HK-2 (cell line): ENCODE results near the gene CD24.
A peak's percentile ranks its signal among the peaks of the same experiment; 100 is the strongest.

Experiments used
- DNase-seq: peaks from one replicate; pipeline ENCODE4 v3.0.0-alpha.2; 2018; ENCODE audit not compliant: unreplicated experiment

The CD24 gene

DNA sequence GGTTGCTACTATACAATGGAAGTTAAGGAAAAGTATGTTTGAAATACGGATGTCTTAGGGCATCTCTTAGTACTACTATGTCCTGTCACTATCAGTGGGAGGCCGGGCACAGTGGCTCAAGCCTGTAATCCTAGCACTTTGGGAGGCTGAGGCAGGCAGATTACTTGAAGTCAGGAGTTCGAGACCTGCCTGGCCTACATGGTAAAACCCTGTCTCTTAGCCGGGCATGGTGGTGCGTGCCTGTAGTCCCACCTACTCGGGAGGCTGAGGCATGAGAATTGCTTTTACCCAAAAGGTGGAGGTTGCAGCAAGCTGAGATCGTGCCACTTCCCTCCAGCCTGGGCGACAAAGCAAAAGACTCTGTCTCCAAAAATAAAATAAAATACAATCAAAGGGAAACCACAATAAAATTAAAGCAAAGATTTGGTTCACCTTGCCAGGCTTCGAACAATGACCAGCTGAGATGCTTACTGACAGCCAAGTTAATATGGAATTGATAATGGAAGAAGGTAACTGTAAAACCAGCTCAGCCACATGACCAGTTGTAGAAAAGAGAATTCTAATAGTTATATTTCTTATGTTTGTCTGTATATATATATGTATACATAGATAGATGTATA is 6.5 kb downstream of the CD24 start:
- DNase-seq = no peak

DNA sequence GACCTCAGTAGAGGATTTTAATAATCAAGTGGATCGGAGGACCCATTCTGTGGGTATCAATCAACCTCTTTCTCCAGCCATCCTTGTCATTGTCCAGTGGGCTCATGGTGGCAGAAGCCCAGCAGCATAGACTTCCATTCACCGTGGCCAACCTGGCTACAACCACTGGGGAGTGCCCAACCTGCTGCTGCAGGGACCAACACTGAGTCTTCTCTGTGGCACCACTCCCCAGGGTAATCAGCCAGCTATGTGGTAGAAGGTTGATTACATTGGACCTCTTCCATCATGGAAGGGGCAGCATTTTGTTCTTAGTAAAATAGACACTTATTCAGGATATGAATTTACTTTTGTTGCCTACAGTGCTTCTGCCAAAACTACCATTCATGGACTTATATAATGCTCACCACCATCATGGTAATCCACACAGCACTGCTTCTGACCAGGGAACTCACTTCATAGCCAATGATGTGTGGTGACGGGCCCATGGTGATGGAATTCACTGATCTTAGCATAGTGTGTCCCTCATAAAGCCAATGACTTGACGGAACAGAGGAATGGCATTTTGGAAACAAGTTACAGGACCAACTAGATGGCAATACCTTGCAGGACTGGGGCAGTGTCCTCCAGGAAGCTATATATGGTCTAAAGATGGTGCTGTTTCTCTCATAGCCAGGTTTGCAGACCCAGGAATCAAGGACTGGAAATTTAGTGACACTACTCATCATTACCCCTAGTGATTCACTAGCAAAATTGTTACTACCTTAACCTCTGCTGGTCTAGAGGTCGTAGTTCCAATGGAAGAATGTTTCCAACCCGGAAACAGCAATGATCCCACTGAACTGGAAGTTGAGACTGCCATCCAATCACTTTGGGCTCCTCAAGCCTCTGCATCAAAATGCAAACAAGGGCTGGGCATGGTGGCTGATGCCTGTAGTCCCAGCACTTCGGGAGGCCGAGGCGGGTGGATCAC is 7.6 kb downstream of the CD24 start:
- DNase-seq = no peak

DNA sequence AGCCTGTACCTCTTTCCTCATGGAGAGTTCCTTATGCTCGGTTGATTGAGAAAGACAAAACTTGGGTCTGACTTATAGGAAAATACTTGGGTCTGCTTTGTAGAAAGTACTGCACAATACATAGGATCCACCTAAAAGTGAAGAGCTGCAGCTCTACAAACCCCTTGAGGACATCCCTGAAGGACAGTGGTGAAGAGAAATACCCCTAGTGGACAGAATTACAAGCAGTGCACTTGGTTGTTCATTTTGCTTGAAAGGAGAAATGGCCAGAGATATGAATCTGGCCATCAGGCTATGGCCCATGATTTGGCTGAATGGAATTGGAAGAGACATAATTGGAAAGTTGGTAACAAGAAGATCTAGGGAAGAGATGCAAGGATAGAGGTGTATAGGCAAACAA is 8.3 kb downstream of the CD24 start:
- DNase-seq = no peak

DNA sequence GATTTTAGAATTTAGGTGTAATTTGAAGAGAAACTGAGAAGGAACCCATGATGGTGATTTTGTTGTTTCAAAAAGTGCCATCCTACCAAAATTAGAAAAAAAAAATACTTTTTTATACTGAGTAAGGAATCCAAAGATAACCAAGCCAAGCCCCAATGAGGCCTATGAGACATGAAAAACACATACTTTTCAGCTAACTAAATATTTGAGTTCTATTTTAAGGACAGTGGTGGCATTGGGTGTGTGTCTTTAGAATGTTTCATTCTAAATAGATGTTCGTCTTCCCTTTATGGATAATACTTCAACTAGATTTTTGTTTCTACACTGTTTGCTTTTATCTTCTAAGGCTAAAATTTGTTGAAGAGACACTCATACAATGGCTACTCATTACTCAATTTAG is 9.6 kb downstream of the CD24 start:
- DNase-seq = no peak

DNA sequence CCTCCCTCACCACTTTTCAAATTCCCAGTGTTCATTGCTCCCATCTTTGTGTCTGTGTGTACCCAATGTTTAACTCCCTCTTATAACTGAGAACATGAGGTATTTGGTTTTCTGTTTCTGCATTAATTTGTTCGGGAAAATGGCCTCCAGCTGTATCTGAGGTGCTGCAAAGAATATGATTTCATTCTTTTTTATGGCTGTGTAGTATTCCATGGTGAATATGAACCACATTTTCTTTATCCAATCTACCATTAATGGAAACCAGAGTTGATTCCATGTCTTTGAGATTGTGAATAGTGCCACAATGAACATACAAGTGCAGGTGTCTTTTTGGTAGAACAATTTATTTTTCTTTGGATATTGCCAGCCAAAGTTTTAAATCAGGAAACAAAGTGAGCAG is 10.4 kb downstream of the CD24 start:
- no peak for DNase-seq

DNA sequence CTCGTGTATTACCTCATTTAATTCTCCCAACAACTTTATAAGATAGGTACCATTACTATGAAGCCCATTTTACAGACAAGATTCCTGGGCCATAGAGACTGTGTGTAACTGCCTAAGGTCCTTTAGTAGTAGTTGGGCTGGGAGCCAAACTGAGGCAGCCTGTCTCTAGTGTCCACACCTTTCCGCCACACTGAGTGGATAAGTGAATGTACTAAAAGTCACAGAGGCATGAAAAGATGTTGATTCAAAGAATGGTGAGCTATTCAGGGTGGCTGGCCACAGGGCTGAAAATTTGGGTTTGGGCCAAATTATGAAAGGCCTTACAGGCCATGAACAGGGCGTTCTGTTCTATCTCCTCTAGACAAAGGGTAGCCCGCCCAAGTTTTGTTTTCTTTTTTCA is 11.0 kb downstream of the CD24 start:
- peak; percentile 21 for DNase-seq

DNA sequence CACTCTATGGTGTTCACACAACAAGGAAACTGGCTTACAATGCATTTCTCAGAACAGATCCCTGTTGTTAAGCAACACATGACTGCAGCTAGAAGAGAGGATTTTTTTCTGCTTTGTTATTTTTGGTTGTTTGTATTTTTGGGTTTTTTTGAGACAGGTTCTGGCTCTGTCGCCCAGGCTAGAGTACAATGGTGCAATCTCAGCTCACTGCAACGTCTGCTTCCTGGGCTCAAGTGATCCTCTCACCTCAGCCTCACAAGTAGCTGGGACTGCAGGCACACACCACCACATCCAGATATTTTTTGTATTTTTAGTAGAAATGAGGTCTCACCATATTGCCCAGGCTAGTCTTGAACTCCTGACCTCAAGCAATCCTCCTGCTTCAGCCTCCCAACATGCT is 12.7 kb downstream of the CD24 start:
- DNase-seq = no peak

DNA sequence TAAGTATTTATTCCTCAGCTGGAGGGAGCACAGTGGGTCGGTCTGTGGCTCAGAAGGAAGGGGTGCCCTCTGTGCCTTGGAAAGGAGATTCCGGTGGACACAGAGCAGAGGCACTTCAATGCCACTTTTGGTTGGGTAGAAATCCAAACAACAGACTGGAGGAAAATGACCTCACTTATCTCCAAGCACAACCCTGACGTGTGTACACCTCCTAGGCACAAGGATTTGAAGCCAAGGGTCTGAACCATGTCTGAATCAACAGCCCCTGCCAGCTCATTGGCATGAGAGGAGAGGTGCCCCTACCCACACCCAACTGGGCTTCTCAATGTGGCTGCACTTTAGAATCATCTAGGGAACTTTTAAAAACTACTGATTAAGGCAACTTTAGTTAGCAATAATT is 13.4 kb downstream of the CD24 start:
- DNase-seq = no peak

DNA sequence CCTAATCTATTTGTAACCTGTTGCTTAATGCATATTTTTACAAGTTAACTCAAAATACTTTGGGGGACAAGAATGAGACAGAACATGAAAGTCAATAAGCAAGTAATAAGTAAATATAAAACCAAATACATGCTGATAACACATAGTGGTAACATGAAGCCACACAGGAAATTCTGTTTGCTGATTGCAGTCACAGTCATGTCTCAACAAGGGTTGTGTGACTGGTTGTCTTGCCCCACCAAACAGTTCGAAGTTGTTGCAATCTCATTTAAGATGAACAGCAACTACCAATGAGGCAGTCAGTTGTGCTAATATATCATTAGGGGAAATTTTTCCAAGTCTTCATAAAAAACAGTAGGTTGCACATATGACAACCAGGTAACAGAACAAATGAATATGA is 14.5 kb downstream of the CD24 start:
- DNase-seq = no peak

DNA sequence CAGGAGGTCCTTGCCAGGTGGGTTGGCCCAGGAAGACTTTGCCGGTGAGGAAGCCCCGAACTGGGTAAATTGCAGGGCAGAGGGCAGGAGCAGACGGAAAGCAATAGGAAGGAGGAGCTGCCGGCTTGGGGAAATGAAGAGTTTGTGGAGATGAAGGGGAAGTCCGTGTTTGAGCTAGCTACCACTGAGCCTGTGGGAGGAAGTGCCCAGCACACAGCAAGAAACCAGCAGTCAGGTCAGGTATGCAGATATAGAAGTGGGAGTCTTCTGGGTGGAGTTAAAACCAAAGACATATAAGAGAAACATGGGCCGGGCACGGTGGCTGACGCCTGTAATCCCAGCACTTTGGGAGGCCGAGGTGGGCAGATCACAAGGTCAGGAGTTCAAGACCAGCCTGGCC is 34.7 kb downstream of the CD24 start:
- no peak for DNase-seq

DNA sequence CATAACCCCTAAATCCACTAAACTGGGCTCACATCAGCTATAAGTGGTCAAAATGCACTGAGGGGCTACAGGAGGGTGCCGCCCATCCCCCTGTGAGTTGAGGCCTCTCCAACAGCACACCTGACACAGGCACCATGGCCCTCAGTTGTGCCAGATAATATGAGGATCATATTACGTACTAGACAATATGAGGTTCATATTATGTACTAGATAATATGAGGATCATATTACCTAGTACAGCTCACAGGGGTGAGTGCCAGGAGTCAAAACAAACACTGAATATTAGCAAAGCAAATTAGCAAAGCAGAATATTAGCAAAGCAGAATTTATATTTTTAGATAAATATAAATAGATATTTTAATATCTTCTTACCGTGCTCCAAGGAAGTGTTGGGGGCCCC is 35.3 kb downstream of the CD24 start:
- no peak for DNase-seq

DNA sequence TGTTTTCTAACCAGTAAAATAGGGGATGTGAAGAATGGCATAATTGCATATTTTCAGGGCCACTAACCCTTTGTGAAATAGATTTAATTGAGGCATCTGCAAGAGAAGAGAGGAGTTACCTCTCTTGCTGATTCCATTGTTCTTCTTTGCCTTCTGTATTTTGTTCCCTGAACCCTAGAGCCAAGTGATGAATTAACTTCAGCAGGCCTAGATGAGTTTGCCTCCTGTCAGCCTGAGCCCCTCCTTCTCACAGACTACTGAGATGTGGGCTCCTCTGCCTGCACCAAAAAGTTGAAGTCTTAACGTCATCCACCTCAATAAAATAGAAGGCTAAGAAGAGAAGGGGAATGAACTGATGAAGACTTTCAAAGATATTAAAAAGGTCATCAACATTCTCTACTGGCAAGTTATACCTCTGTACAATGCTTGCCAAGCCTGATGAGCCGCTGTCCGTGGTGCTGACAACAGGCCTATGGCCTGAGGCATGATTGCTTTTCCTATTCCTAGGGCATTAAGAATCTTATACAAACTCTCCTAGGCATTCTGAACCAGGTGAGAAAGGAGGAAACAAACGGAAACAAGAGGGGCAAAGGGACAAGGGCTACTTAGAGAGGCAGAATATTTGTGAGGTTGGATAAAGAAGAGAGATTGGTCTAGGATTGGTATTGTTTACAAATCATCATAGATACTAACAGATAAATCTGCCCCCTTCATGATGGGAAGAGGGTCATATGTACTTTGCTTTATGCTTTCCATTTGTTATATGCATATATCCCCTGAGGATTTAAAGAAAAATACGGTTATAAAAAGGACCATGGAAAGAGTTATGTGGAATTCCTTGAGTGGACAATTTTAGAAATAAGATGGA is 46.8 kb downstream of the CD24 start:
- peak; percentile 50 for DNase-seq

DNA sequence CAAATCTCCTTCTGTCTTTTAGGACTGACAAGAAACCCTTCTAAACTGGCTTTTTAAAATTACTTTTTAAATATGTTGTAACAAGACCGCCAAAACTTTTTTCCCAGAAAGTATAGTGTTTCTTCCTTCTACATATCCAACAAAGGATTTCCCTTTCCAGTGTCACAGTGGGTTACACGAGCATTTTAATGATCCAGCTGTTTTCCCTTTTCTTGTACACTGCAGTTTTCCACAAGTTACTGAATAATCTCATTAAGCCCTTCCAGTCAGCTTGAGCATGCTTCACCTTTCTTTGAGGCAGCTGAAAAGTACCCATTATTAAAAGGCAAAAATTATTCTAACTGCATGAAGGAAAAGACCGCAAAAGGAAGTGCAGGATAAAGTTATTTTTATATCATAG is 48.6 kb downstream of the CD24 start:
- DNase-seq = no peak

DNA sequence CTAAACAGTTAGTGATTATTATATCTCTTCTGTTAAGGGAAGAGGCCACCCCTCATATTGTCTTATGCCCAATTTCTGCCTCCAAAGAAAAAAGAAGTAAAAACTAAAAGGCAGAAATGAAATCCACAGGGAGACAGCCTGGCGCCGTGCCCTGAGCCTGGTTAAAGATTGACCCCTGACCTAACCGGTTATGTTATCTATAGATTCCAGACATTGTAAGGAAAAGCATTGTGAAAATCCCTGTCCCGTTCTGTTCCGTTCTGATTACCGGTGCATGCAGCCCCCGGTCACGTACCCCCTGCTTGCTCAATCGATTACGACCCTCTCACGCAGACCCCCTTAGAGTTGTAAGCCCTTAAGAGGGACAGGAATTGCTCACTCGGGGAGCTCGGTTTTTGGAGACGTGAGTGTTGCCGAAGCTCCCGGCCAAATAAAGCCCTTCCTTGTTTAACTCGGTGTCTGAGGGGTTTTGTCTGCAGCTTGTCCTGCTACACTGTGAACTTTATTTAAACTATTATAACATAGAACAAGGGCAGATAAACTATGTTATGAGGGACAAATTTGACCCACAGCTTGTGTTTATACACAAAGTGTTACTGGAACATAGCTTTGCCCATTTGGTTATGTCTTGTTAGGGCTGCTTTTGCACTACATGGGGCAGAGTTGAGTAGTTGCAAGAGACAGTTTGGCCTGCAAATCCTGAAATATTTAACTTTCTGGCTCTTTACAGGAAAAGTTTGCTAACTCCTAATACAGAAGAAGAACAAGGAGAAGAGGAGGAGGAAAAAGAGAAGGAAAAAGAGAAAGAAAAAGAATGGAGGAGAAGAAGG is 49.6 kb downstream of the CD24 start:
- peak; percentile 14 for DNase-seq

DNA sequence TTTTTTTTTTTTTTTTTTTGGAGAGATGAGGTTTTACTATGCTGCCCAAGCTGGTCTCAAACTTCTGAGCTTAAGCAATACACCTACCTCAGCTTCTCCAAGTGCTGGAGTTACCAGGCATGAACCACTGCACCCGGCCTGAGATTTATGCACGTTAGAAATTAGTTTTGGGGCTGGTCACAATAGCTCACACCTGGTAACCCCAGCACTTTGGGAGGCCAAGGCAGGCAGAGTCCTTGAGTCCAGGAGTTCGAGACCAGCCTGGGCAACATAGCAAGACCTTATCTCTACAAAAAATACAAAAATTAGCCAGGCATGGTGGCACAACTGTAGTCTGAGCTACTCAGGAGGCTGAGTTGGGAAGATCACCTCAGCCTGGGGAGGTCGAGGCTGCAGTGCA is 51.9 kb downstream of the CD24 start:
- no peak for DNase-seq
